ENCODE results near the gene LAMA4.

The LAMA4 gene

DNA sequence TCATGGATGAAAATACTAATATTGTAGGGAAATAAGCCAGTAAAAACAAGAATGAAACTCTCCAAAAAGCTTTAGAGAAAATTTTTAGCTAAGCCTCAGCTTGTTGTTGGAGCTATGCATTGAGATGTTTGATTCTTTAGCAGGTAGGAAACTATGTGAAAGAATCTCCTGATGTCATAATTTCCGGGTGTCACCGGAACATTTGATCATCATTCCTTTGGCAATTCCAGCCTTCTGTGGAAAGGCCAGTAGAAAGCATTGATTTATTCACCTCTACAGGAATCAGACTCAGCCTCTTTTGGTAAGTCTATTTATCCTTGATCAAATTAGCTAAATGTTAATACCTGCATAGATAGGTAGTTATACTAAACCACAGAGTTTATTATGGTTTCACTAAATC is 157.5 kb downstream of the LAMA4 start:
- DNase-seq (ENCODE audit: low read depth in 2 of 2) = no peak

DNA sequence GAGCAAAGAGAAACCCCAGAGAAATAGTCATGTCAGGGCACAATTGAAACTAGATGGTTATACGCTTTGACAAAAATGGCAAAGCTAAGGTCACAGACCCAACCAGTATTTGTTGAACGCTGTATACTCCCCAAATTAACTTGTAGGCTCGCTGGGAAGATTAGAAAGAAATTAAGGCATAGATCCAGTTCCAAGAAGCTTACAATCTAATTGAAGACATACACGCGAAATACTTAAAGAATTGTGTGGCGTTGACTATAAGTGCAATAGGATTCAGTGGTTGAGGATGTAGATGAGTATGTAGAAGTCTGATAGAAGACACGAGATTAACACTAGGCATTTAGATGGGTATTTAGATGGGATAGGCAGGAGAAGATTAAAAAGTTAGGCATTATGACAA is 166.5 kb downstream of the LAMA4 start:
- no peak for DNase-seq (ENCODE audit: low read depth in 2 of 2)

DNA sequence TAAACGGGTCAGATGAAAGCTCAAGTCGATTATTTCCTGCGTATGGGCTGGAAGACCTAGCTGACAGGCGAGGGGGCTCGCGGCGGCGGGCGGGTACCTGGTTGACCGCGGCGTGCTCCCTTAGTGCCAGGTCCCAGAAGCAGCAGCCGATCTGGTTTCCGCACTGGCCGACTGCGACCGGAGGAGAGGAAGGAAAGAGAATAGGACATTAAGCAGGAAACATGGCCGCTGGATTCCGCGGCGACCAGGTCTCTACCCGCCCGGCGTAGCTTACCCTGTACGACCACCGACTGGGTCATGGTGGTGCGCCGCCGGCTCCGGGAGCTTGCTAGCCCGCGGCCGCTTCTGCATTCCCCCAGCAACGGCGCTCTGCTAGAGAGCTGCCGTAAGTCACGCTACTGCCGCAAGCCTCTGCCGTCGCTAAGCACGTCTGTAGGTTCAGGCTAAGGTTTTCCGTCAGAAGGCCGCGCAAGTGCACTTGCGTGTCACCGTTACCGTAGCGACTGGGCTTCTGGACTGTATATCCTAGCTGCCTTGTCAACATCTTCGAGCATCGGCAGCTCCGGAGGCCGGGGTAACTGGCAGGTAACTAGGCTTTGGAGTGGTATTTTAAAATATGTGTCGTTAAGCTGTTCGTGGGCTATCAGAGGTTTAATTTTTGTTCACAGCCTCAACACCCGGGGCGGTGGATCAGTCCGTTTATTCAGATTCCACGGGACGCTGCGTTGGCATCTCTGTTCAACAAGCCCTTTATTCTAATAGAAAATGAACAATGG is 167.0 kb downstream of the LAMA4 start, which contains the start of the genes FAM229B and TUBE1:
FAM229B (plus strand) TSS at position 456 of the 776 bp plus-strand sequence. CDS start 11,693 bp downstream, outside the sequence.
TUBE1 (minus strand) TSS at position 347 of the 776 bp plus-strand sequence; CDS start at position 299, 48 bp downstream.
- DNase-seq (ENCODE audit: low read depth in 2 of 2) = peak; percentile 86 to 88

DNA sequence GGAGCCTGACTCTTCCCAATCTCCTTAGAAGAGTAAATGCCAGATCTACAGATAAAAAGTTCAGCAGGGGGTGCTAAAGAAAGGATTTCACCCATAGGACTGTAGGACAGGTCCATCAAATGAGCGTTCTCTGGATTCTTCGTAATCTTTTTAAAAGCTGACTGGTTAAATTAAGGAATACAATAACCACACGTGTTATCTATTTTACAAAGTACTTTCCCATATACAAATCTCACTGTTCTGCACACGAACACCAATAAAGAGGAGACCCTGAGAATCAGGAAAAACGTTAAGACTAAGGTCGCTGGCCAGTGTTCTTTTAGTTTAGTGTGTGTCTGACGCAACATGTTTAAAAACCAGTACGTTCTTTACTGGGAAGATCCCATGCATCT is 167.6 kb downstream of the LAMA4 start:
- DNase-seq (ENCODE audit: low read depth in 2 of 2) = no peak

DNA sequence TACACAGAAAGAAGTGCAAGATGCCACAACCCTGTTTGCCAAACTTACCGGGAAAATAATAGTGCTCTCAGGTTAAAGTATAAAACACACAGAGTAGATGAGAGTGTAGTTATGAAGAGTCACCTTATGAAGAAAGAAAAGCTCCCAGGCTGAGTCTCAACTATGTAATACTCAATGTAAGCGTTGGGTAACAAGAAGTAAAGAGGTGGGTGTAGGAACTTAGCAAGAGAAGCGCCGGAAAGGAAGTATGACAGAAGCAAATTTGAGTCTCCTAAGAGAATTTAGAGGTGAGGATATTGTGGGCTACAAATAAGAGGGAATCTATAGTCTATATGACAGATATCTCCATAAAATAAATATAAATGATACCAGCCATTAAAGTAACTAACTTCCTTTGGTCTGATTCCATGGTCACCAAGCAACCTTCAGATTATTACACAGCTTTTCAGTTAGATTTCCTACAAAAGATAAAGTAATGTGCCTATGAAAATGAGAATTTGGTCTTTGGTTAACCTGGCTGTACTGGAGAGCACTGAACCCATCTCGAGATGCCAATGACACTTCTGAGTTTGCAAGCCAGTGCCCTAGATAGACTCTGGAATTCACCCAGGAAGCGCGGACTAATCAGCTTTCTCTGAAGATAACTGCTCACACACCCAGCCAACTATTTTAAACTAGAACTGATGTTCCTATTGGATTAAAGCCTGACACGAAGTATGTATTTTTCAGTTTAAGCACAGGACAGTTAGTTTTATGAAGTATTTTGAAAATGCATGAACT is 168.9 kb downstream of the LAMA4 start:
- no peak for DNase-seq (ENCODE audit: low read depth in 2 of 2)

DNA sequence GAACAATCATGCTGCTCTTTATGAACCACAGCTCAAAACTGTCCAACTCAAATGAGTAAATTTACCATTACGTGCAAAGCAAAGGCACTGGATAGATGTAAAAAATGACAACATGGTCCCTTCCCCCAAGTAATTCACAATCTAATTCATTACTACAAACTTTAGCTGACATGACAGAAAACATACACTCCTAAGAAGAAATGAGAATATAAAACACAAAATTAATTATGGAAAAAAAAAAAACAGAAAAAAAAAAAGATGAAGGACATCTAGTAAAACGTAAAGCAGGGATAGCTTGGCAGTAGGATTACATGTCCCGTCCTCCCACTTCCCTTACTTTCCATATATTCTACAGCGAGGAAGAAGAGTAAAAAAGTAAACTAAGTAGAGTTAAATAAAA is 172.8 kb downstream of the LAMA4 start:
- no peak for DNase-seq (ENCODE audit: low read depth in 2 of 2)

DNA sequence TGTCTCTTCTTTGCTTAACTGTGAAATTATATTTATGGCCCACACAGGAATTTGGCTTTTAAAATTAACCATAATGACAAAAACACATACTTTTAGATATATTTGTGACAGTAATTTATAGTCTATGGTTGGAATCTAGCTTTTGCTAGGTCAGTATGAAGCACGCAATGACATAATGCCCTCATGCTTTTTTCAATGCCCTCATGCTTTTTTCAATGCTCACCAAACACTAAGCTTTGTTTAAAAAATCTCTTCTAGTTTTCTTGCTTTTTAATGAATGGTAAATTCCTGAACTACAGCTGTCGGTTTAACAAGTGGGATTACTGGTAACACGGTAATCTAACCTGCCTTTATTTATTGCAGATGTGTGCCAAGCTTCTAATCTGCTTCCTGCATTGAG is 187.8 kb downstream of the LAMA4 start:
- no peak for DNase-seq (ENCODE audit: low read depth in 2 of 2)

DNA sequence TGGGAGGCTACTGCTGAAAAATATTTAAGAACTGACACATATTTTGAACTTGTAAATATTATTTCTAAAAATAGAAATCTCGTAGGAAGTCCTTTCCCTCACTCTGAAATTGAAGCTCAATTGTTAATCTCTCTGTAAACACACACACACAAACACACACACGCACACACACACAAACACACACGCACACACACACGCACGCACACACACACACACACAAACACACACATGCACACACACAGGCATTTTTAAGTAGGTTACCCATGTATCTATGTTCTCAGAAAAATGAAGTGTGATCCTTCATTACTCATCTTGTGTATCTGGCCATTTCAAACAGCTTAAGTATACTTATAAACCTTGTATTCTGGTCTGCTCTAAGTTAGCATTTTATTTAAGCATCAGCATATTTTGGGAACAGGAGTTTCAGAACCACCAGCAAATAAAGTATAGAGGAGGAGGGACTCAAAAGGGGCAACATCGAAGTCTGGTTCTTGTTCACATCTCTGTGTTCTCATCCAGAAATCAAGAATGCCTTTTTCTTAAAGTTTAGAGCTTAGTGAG is 188.9 kb downstream of the LAMA4 start:
- DNase-seq (ENCODE audit: low read depth in 2 of 2) = no peak

DNA sequence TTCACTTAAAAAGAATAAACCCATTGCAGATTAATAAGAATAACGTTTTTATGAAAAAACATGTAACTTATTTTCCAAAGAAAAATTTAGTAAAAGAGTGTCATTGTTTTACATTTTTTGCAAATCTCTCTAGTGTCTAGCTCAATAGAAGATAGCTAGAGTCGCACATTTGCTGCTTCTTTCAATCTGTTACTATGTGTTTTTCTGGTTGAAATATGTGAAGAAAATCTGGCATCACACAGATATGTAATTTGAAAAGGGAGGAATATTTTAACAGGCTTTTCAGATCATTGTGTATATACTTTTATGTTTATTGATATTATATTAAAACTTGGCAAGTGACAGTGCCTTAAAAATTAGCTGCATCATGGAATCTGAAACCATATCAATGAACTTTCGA is 191.4 kb downstream of the LAMA4 start:
- no peak for DNase-seq (ENCODE audit: low read depth in 2 of 2)

DNA sequence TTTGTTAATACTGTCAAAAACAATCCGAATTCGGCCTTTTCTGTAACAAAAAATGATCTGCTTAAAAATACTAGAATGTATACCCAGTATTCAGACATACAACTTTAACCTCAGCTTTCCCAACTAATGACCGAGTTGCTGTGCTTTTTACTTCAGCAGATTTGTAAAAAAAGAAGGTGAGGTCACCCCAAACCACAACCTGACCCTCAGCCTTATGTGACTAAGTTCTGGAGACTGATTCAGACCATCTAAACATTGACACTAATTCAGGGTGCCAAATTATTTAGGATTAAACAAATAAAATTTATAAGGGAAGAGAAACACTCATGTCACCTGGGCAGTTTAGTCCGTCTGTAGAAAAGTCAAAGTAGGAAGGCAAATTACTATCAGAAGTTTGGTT is 192.8 kb downstream of the LAMA4 start:
- no peak for DNase-seq (ENCODE audit: low read depth in 2 of 2)

Measured in stimulated activated CD8-positive, alpha-beta memory T cell treated with anti-CD3 and anti-CD28 coated beads, Interleukin-15, amount 100 ng/mL, for 48 hours (primary cell).